ENCODE measurements around the gene SEMG1.

The SEMG1 gene

DNA sequence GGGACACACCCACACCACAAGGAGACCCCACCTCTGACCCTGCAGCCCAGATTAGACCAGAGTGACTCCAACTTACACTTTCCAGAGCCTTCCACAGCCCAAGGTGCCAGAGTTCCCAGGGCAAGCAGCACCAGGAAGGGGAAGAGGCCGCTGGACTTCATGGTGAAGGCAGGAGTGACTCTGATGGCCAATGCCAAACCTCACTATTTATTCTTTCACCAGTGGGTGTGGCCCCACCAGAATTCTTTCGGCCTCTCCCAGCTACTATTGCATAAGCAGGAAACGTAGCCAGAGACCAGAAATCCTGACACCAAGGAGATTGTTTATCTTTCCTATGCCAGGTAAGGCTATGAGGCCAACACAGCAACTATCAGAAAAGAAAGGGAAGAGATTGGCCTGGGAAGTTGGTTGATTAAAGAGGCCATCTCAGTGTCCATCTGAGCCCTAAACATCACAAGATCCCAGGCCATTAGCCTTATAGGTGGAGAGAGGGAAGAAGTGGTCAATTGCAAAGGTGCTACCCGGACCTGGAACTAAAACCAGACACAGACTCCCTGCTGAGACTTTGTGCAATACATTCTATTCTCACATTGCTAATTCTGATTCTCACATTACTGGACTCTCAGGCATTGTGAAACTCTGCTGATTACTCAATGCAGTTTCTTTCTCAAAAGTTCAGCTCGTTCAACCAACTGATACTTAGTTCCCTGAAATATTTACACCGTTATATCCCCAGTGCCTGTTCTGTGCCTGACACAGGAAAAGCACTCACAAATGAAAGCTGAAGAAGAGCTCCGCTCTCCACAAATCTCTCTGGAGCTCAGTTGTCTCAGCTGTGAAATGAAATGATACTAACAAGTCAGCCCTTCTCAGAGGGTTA lies 47.8 kb downstream of the SEMG1 start, which contains the start of gene SLPI:
Gene SLPI, minus strand, starts transcription at position 182 of the 880 bp plus-strand sequence. Its CDS starts 21 bp downstream, at position 161.
- H3K79me2 ChIP-seq (ENCODE audit: control insufficient read depth, insufficient read depth, low read length, poor library complexity): no peaks in the 10 kb centered on the region
- H2BK120ac ChIP-seq (ENCODE audit: insufficient read depth, low read length, poor library complexity): no peak within 1 kb of the TSS
- no peak within 1 kb of the TSS for H2AFZ ChIP-seq (ENCODE audit: insufficient read depth, low read length, poor library complexity)
- no peak within 1 kb of the TSS for H3K23ac ChIP-seq (ENCODE audit: low read length)
- WGBS (ENCODE audit: extremely low coverage, insufficient coverage, insufficient read length): no CpG with 5 or more reads among the region's 7 CpGs
- no peak within 1 kb of the TSS for H2BK5ac ChIP-seq (ENCODE audit: low read depth, low read length, poor library complexity)
- no peak within 1 kb of the TSS for H3K4ac ChIP-seq (ENCODE audit: low read depth, low read length)
- no peaks in the 10 kb centered on the region for H3K27me3 ChIP-seq (ENCODE audit: insufficient read depth, low read length)
- no peak within 1 kb of the TSS for H4K91ac ChIP-seq (ENCODE audit: low read depth, low read length)
- H3K36me3 ChIP-seq (ENCODE audit: control insufficient read depth in 1 of 2, insufficient read depth in 2 of 2, low read length in 2 of 2): no peaks in the 10 kb centered on the region
- no peak within 1 kb of the TSS for H3K18ac ChIP-seq (ENCODE audit: low read length)
- H2AK5ac ChIP-seq (ENCODE audit: low read length): no peak within 1 kb of the TSS
- no peak within 1 kb of the TSS for H3K4me3 ChIP-seq (ENCODE audit: low read depth, low read length)
- no peak within 1 kb of the TSS for H3K27ac ChIP-seq (ENCODE audit: low read depth, low read length)
- H3K14ac ChIP-seq (ENCODE audit: low read length): no peak within 1 kb of the TSS
- H3K4me2 ChIP-seq (ENCODE audit: low read length): no peak within 1 kb of the TSS
- no peak within 1 kb of the TSS for H2BK12ac ChIP-seq (ENCODE audit: low read length)
- no peak within 1 kb of the TSS for H4K8ac ChIP-seq (ENCODE audit: low read depth, low read length)
- DNase-seq: peak; percentile 69 to 93
- no peaks in the 10 kb centered on the region for H3K79me1 ChIP-seq (ENCODE audit: low read length)
- H4K12ac ChIP-seq (ENCODE audit: low read depth, low read length): no peak within 1 kb of the TSS
- H3K9ac ChIP-seq (ENCODE audit: low read length): no peak within 1 kb of the TSS
- no peaks in the 10 kb centered on the region for H3K4me1 ChIP-seq (ENCODE audit: control insufficient read depth in 1 of 2, insufficient read depth in 2 of 2, low read length in 2 of 2)
- H3K9me3 ChIP-seq (ENCODE audit: insufficient read depth, low read depth, low read length): no peaks in the 10 kb centered on the region

DNA sequence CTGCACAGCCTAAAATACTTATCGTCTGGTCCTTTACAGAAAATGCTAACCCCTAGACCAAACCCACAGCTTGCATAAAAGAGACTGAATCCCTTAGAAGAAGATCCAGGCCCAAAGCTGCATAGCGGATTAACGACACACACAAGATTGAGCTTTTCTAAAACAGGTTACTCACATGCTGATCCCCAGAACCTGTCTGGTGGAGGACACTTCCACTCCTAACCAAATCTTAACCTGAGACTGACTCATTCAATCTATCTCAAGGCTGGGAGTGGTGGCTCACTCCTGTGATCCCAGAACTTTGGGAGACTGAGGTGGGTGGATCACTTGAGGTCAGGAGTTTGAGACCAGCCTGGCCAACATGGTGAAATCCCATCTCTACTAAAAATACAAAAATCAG lies 50.3 kb downstream of the SEMG1 start:
- H3K79me2 ChIP-seq (ENCODE audit: control insufficient read depth, insufficient read depth, low read length, poor library complexity): no peaks in the 10 kb centered on the region
- H2AK5ac ChIP-seq (ENCODE audit: low read length): no peak overlapping the region
- H4K91ac ChIP-seq (ENCODE audit: low read depth, low read length): no peak overlapping the region
- no peak overlapping the region for H3K4me2 ChIP-seq (ENCODE audit: low read length)
- no peaks in the 10 kb centered on the region for H3K4me1 ChIP-seq (ENCODE audit: control insufficient read depth in 1 of 2, insufficient read depth in 2 of 2, low read length in 2 of 2)
- H3K9me3 ChIP-seq (ENCODE audit: insufficient read depth, low read depth, low read length): no peaks in the 10 kb centered on the region
- H3K4ac ChIP-seq (ENCODE audit: low read depth, low read length): no peak overlapping the region
- H3K23ac ChIP-seq (ENCODE audit: low read length): no peak overlapping the region
- no peak overlapping the region for H2BK12ac ChIP-seq (ENCODE audit: low read length)
- no peak overlapping the region for H2AFZ ChIP-seq (ENCODE audit: insufficient read depth, low read length, poor library complexity)
- no CpG with 5 or more reads among the region's 3 CpGs for WGBS (ENCODE audit: extremely low coverage, insufficient coverage, insufficient read length)
- H3K27ac ChIP-seq (ENCODE audit: low read depth, low read length): no peak overlapping the region
- DNase-seq: no peak
- H4K12ac ChIP-seq (ENCODE audit: low read depth, low read length): no peak overlapping the region
- H3K14ac ChIP-seq (ENCODE audit: low read length): no peak overlapping the region
- H3K4me3 ChIP-seq (ENCODE audit: low read depth, low read length): no peak overlapping the region
- no peaks in the 10 kb centered on the region for H3K27me3 ChIP-seq (ENCODE audit: insufficient read depth, low read length)
- H4K8ac ChIP-seq (ENCODE audit: low read depth, low read length): no peak overlapping the region
- H3K9ac ChIP-seq (ENCODE audit: low read length): no peak overlapping the region
- H2BK120ac ChIP-seq (ENCODE audit: insufficient read depth, low read length, poor library complexity): no peak overlapping the region
- H3K79me1 ChIP-seq (ENCODE audit: low read length): no peaks in the 10 kb centered on the region
- H2BK5ac ChIP-seq (ENCODE audit: low read depth, low read length, poor library complexity): no peak overlapping the region
- no peak overlapping the region for H3K18ac ChIP-seq (ENCODE audit: low read length)
- no peaks in the 10 kb centered on the region for H3K36me3 ChIP-seq (ENCODE audit: control insufficient read depth in 1 of 2, insufficient read depth in 2 of 2, low read length in 2 of 2)

DNA sequence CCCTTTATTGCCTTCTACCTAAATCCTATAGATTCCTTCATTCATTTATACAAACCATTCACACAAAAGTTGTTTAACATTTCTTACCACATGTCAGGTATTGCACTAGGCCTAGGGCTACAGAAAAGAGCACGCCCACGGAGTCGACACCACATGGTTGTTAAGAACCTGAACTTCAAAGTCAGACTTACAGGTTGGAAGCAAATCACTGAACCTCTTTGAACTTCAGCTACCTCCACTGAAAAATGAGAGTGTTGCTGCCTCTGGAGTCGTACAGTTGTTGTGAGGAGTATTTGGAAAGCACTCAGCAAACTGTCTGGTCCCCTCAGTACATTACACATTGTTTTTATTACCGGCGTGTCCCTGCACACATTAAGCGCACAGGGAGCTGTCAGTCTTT lies 50.9 kb downstream of the SEMG1 start:
- H3K9ac ChIP-seq (ENCODE audit: low read length): no peak overlapping the region

GRCh38 chr20:45258259-45258658 lies 51.4 kb downstream of the SEMG1 start:
- no CpG with 5 or more reads among the region's 3 CpGs for WGBS (ENCODE audit: extremely low coverage, insufficient coverage, insufficient read length)
- no peak overlapping the region for H2BK120ac ChIP-seq (ENCODE audit: insufficient read depth, low read length, poor library complexity)
- H3K27ac ChIP-seq (ENCODE audit: low read depth, low read length): no peak overlapping the region

More for the DNA sequence above, 50.9 kb downstream of the SEMG1 start:
- H3K23ac ChIP-seq (ENCODE audit: low read length): no peak overlapping the region
- H3K79me2 ChIP-seq (ENCODE audit: control insufficient read depth, insufficient read depth, low read length, poor library complexity): no peaks in the 10 kb centered on the region
- no peak overlapping the region for H3K27ac ChIP-seq (ENCODE audit: low read depth, low read length)
- no peaks in the 10 kb centered on the region for H3K36me3 ChIP-seq (ENCODE audit: control insufficient read depth in 1 of 2, insufficient read depth in 2 of 2, low read length in 2 of 2)
- no peak overlapping the region for H2BK12ac ChIP-seq (ENCODE audit: low read length)
- H4K8ac ChIP-seq (ENCODE audit: low read depth, low read length): no peak overlapping the region
- H2AFZ ChIP-seq (ENCODE audit: insufficient read depth, low read length, poor library complexity): no peak overlapping the region
- H3K4me3 ChIP-seq (ENCODE audit: low read depth, low read length): no peak overlapping the region
- no peak overlapping the region for H3K18ac ChIP-seq (ENCODE audit: low read length)
- WGBS (ENCODE audit: extremely low coverage, insufficient coverage, insufficient read length): no CpG with 5 or more reads among the region's 7 CpGs
- H2AK5ac ChIP-seq (ENCODE audit: low read length): no peak overlapping the region
- no peak overlapping the region for H2BK120ac ChIP-seq (ENCODE audit: insufficient read depth, low read length, poor library complexity)
- H2BK5ac ChIP-seq (ENCODE audit: low read depth, low read length, poor library complexity): no peak overlapping the region
- no peak for DNase-seq
- H3K79me1 ChIP-seq (ENCODE audit: low read length): no peaks in the 10 kb centered on the region
- no peaks in the 10 kb centered on the region for H3K9me3 ChIP-seq (ENCODE audit: insufficient read depth, low read depth, low read length)
- no peaks in the 10 kb centered on the region for H3K27me3 ChIP-seq (ENCODE audit: insufficient read depth, low read length)
- no peak overlapping the region for H3K4ac ChIP-seq (ENCODE audit: low read depth, low read length)
- H3K4me2 ChIP-seq (ENCODE audit: low read length): no peak overlapping the region
- H3K4me1 ChIP-seq (ENCODE audit: control insufficient read depth in 1 of 2, insufficient read depth in 2 of 2, low read length in 2 of 2): no peaks in the 10 kb centered on the region
- H4K12ac ChIP-seq (ENCODE audit: low read depth, low read length): no peak overlapping the region
- no peak overlapping the region for H3K14ac ChIP-seq (ENCODE audit: low read length)
- no peak overlapping the region for H4K91ac ChIP-seq (ENCODE audit: low read depth, low read length)

More at GRCh38 chr20:45258259-45258658, 51.4 kb downstream of the SEMG1 start:
- Histone ChIP-seq H3K4me3 (ENCODE audit: low read depth, low read length) (no peak overlapping the region), H3K79me1 (ENCODE audit: low read length) (no peaks in the 10 kb centered on the region), H3K23ac (ENCODE audit: low read length) (no peak overlapping the region), H3K4ac (ENCODE audit: low read depth, low read length) (no peak overlapping the region), H4K12ac (ENCODE audit: low read depth, low read length) (no peak overlapping the region), H3K18ac (ENCODE audit: low read length) (no peak overlapping the region), H2BK12ac (ENCODE audit: low read length) (no peak overlapping the region), H4K91ac (ENCODE audit: low read depth, low read length) (no peak overlapping the region), H3K4me1 (ENCODE audit: control insufficient read depth in 1 of 2, insufficient read depth in 2 of 2, low read length in 2 of 2) (no peaks in the 10 kb centered on the region), H2AFZ (ENCODE audit: insufficient read depth, low read length, poor library complexity) (no peak overlapping the region), H2AK5ac (ENCODE audit: low read length) (no peak overlapping the region), H3K27me3 (ENCODE audit: insufficient read depth, low read length) (no peaks in the 10 kb centered on the region), H3K4me2 (ENCODE audit: low read length) (no peak overlapping the region), H3K9me3 (ENCODE audit: insufficient read depth, low read depth, low read length) (no peaks in the 10 kb centered on the region), H3K79me2 (ENCODE audit: control insufficient read depth, insufficient read depth, low read length, poor library complexity) (no peaks in the 10 kb centered on the region), H3K36me3 (ENCODE audit: control insufficient read depth in 1 of 2, insufficient read depth in 2 of 2, low read length in 2 of 2) (no peaks in the 10 kb centered on the region), H3K14ac (ENCODE audit: low read length) (no peak overlapping the region), H2BK5ac (ENCODE audit: low read depth, low read length, poor library complexity) (no peak overlapping the region), H4K8ac (ENCODE audit: low read depth, low read length) (no peak overlapping the region), H3K9ac (ENCODE audit: low read length) (no peak overlapping the region)
- no peak for DNase-seq
